Activated CD8-positive, alpha-beta memory T cell treated with anti-CD3 and anti-CD28 coated beads, Interleukin-2, amount 50 U/mL, for 48 hours (primary cell): Measurements from ENCODE around the gene GPS1.

ENCODE experiments used
- DNase-seq: peaks from one replicate; pipeline ENCODE4 v3.0.0-alpha.2; 2020

GPS1 gene

GRCh38 chr17:82015311-82015971, 36.3 kb upstream of the GPS1 start:
- DNase-seq: no peak

- no peak for DNase-seq
These were observed 35.4 kb upstream of the GPS1 start for GRCh38 chr17:82016061-82016874.

GRCh38 chr17:82016875-82017459, 34.7 kb upstream of the GPS1 start:
- no peak for DNase-seq

GRCh38 chr17:82017612-82018151, 34.0 kb upstream of the GPS1 start:
- no peak for DNase-seq

- DNase-seq: no peak
These were observed 33.3 kb upstream of the GPS1 start for GRCh38 chr17:82018152-82018988.

GRCh38 chr17:82018989-82019689, 32.6 kb upstream of the GPS1 start:
- DNase-seq: no peak

GRCh38 chr17:82019690-82020571, 31.8 kb upstream of the GPS1 start:
- DNase-seq: peak; percentile 93

- DNase-seq: no peak
These were observed 31.1 kb upstream of the GPS1 start for GRCh38 chr17:82020572-82021106.

GRCh38 chr17:82021107-82021899, 30.4 kb upstream of the GPS1 start:
- peak; percentile 75 for DNase-seq

- no peak for DNase-seq
These were observed 29.8 kb upstream of the GPS1 start for GRCh38 chr17:82021900-82022309.

GRCh38 chr17:82022310-82022980, 29.3 kb upstream of the GPS1 start, which contains the start of gene CENPX:
Gene CENPX (minus strand): TSS chr17:82022878. CDS start chr17:82022861, 17 bp downstream.
- DNase-seq: no peak

GRCh38 chr17:82022981-82023446, 28.7 kb upstream of the GPS1 start, which contains the start of gene LRRC45:
Gene LRRC45 (plus strand): TSS chr17:82023305. CDS start chr17:82023644, 339 bp downstream.
- DNase-seq: peak; percentile 99

- DNase-seq: peak; percentile 73
These were observed 28.1 kb upstream of the GPS1 start for GRCh38 chr17:82023447-82024241.

GRCh38 chr17:82024859-82025258, 26.8 kb upstream of the GPS1 start:
- no peak for DNase-seq

GRCh38 chr17:82025401-82026107, 26.1 kb upstream of the GPS1 start:
- DNase-seq: no peak

- no peak for DNase-seq
These were observed 23.5 kb upstream of the GPS1 start for GRCh38 chr17:82028246-82028645.

GRCh38 chr17:82028966-82029365, 22.7 kb upstream of the GPS1 start:
- DNase-seq: no peak
